ENCODE results near the gene GSTM4. TPM values are rescaled to one million over a fixed set of nuclear protein-coding genes. Genes with fewer than 3 reads are reported as not detected.

Gene GSTM4
- total and polyA plus RNA-seq, 9 of the 15 experiments (the other 6 are each of a cell fraction or from before 2014, with no cell fraction given): 18.8 to 53.4 (median 38.8) TPM

DNA sequence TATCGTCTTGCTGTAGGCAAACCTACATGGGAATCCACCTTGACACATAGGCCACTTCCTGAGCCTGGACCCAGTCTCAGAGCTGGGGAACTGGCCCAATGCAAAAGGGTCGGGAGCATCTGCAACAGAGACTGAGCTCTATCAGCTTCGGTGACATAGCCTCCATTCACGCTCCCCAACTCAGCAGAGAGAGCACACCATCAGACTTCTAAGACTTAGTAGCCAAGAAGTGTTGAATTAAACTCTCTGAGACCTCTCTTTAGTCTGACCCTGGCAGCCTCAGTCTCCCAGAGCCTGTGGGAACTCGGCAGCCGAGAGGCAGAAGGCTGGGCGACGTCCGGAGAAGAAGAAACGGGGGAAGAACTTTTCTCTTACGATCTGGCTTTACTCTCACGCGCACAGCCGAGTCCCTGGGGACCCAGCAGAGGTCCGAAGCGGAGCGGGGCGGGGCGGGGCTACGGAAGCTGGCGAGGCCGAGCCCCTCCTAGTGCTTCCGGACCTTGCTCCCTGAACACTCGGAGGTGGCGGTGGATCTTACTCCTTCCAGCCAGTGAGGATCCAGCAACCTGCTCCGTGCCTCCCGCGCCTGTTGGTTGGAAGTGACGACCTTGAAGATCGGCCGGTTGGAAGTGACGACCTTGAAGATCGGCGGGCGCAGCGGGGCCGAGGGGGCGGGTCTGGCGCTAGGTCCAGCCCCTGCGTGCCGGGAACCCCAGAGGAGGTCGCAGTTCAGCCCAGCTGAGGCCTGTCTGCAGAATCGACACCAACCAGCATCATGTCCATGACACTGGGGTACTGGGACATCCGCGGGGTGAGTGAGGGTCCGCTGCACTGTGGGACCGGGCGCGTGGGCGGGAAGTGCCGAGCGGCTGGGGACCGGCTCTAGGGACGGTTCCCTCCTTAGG is at the start of gene GSTM4 (continued):
- TF ChIP-seq, protein P1, sequence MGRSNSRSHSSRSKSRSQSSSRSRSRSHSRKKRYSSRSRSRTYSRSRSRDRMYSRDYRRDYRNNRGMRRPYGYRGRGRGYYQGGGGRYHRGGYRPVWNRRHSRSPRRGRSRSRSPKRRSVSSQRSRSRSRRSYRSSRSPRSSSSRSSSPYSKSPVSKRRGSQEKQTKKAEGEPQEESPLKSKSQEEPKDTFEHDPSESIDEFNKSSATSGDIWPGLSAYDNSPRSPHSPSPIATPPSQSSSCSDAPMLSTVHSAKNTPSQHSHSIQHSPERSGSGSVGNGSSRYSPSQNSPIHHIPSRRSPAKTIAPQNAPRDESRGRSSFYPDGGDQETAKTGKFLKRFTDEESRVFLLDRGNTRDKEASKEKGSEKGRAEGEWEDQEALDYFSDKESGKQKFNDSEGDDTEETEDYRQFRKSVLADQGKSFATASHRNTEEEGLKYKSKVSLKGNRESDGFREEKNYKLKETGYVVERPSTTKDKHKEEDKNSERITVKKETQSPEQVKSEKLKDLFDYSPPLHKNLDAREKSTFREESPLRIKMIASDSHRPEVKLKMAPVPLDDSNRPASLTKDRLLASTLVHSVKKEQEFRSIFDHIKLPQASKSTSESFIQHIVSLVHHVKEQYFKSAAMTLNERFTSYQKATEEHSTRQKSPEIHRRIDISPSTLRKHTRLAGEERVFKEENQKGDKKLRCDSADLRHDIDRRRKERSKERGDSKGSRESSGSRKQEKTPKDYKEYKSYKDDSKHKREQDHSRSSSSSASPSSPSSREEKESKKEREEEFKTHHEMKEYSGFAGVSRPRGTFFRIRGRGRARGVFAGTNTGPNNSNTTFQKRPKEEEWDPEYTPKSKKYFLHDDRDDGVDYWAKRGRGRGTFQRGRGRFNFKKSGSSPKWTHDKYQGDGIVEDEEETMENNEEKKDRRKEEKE (IDR thresholded peaks at IDR 0.05; ENCODE audit: borderline replicate concordance in 1 of 2, control insufficient read depth in 1 of 2, low read depth in 2 of 2, low read length in 1 of 2): no peak
- TF ChIP-seq NFRKB (IDR thresholded peaks at IDR 0.05; ENCODE audit: low read depth) (no peak), KLF6 (CRISPR knock-in tag; IDR thresholded peaks at IDR 0.05; ENCODE audit: borderline replicate concordance) (no peak), POU5F1 (IDR thresholded peaks at IDR 0.05; ENCODE audit: borderline replicate concordance, low read depth, low read length, partially characterized antibody) (no peak), NFATC3 (IDR thresholded peaks at IDR 0.05) (no peak), ZNF408 (CRISPR knock-in tag; IDR thresholded peaks at IDR 0.05; ENCODE audit: low read depth) (no peak), ZNF124 (CRISPR knock-in tag; IDR thresholded peaks at IDR 0.05) (no peak), KAT7 (CRISPR knock-in tag; IDR thresholded peaks at IDR 0.05; ENCODE audit: borderline replicate concordance) (no peak), ZMIZ1 (IDR thresholded peaks at IDR 0.05; ENCODE audit: low read depth in 2 of 2, low read length in 2 of 2) (no peak), NFE2L1 (tag; IDR thresholded peaks at IDR 0.05; ENCODE audit: borderline replicate concordance, low read depth) (no peak), NR1H2 (CRISPR knock-in tag; IDR thresholded peaks at IDR 0.05) (no peak)
- TF ChIP-seq, protein P2, sequence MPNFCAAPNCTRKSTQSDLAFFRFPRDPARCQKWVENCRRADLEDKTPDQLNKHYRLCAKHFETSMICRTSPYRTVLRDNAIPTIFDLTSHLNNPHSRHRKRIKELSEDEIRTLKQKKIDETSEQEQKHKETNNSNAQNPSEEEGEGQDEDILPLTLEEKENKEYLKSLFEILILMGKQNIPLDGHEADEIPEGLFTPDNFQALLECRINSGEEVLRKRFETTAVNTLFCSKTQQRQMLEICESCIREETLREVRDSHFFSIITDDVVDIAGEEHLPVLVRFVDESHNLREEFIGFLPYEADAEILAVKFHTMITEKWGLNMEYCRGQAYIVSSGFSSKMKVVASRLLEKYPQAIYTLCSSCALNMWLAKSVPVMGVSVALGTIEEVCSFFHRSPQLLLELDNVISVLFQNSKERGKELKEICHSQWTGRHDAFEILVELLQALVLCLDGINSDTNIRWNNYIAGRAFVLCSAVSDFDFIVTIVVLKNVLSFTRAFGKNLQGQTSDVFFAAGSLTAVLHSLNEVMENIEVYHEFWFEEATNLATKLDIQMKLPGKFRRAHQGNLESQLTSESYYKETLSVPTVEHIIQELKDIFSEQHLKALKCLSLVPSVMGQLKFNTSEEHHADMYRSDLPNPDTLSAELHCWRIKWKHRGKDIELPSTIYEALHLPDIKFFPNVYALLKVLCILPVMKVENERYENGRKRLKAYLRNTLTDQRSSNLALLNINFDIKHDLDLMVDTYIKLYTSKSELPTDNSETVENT (CRISPR knock-in tag; IDR thresholded peaks at IDR 0.05): no peak
- TF ChIP-seq, protein P3, sequence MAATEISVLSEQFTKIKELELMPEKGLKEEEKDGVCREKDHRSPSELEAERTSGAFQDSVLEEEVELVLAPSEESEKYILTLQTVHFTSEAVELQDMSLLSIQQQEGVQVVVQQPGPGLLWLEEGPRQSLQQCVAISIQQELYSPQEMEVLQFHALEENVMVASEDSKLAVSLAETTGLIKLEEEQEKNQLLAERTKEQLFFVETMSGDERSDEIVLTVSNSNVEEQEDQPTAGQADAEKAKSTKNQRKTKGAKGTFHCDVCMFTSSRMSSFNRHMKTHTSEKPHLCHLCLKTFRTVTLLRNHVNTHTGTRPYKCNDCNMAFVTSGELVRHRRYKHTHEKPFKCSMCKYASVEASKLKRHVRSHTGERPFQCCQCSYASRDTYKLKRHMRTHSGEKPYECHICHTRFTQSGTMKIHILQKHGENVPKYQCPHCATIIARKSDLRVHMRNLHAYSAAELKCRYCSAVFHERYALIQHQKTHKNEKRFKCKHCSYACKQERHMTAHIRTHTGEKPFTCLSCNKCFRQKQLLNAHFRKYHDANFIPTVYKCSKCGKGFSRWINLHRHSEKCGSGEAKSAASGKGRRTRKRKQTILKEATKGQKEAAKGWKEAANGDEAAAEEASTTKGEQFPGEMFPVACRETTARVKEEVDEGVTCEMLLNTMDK (IDR thresholded peaks at IDR 0.05; ENCODE audit: borderline replicate concordance, insufficient read depth, low read depth, low read length, poor library complexity, severe bottlenecking): peak; percentile 65

All from K562 (cell line).